Adipose tissue (tissue), 3 donors: ENCODE data around the gene OPN3. TPM values are rescaled to one million over a fixed set of nuclear protein-coding genes. Genes with fewer than 3 reads are reported as not detected.

Source experiments
- H3K27ac ChIP-seq: one replicate; pipeline ENCODE4 v1.5.1; 2013; ENCODE audit warnings: low read depth, low read length
- WGBS, 3 donors: extraction: QIAGEN DNeasy Blood & Tissue Kit; methylation state at CpG; one replicate each; pipeline ENCODE4 v1.1.7; 2013; 5-methylcytosine and 5-hydroxymethylcytosine counted together
- polyA plus RNA-seq, 3 donors: library from polyadenylated mRNA; stranded (reverse); fragments of 200-250 nt; gene quantifications; one replicate each; pipeline ENCODE4 v1.2.3, GENCODE V29; 2013
- donor health status: healthy with polysubstance abuse.
- donor health status: Bipolar disorder and iron deficiency.
- donor health status: healthy.

OPN3 gene
- polyA plus RNA-seq, 3 donors: 4.8 to 9.1 (median 5.1) TPM

DNA sequence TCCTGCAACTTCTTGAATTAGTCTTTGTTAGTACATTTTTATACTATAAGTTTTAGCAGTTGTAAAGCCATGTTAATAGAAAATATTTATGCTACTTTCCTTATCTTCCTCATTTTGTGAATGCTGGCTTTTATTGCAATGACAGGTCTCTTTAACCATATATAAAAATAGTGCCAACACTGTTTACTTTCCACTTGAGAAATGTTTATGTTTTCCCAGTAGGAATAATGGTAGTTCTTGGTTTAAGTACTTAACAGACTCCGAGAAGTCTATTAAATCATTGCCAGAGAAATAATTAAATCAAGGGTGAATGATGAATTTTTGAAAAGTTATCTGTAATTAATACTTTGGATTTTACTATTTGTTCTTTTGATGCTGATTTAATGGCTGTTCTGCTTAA is 9.7 kb downstream of the OPN3 start:
- 89 to 98% (median 95%) methylated on average over 1 of the region's 1 CpG for WGBS, 3 donors
- H3K27ac ChIP-seq: no peak overlapping the region

DNA sequence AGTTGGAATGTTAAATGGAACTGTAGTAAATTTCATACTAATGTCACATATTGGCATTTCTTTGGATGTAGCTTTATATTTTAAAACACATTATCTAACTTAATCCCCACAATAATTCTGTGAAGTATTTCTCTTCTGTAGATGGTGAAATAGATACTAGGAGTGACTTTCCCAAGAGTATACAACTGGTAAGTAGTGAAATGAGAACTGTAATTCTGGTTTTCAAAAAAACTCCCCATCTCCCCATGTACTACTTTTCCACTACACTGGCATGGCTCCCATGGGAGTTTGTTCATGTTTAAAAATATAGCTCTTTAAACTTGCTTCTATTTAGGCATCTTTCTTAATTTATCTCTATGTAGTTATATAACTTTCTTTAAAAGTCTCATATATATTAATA is 10.2 kb downstream of the OPN3 start:
- H3K27ac ChIP-seq: no peak overlapping the region

DNA sequence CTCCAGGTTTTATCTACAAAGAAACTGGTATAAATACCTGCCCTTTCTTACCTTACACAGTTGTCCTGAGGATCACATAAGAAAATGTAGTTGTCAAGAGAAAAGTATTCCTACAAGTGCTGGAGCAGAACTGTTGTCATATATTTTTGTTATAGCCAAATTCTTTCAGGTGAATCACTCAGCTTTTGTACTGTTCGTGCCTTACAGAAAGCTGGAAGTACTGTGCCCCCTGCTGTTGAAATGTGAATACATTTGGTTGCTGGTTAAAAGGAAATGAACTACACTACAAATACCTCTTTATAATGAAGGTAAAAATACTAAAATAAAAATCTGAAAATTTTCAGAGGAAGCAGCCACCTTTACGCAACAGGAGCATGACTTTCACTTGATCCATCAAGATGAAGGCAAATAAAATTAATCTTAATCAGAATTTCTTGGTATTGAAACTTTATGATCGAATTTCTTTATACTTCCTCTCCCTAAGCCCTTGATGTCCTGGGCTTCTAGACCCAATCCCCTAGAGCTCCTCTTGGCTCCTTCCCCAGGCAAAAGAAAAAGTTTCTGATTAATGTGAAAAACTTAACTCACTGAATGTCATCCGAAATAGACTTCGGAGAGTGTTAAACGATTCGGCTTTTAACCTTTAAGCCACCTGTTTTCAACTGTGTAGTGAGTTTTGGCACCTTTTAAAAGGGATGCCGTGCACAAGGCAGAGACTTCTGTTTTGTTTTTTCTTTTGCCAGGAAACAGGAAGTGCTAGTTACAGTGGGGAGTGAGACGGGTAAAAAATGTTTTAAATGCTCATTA is 12.5 kb downstream of the OPN3 start:
- 26 to 42% (median 33%) methylated on average over 9 of the region's 9 CpGs for WGBS, 3 donors

DNA sequence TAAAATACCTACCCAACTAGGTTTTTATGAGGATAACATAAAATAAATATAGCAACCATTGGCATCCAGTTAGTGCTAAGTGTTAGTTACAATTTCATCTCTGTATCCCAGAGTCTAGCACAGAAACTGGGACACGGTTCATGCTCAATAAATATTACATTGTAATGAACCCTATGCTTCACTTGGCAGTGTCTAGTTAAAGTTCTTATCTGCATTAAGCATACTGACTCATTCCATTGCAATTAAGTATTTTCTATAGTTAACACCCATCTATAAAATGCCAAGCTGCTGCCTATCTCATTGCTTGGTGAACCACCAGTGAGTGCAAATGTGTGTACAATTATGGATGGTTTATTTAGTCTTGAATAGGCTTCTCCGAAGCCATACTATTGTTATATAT is 15.2 kb downstream of the OPN3 start:
- WGBS, 3 donors: 84 to 91% (median 90%) methylated on average over 2 of the region's 2 CpGs
- H3K27ac ChIP-seq: no peak overlapping the region

More for the DNA sequence above, 12.5 kb downstream of the OPN3 start:
- no peak overlapping the region for H3K27ac ChIP-seq

DNA sequence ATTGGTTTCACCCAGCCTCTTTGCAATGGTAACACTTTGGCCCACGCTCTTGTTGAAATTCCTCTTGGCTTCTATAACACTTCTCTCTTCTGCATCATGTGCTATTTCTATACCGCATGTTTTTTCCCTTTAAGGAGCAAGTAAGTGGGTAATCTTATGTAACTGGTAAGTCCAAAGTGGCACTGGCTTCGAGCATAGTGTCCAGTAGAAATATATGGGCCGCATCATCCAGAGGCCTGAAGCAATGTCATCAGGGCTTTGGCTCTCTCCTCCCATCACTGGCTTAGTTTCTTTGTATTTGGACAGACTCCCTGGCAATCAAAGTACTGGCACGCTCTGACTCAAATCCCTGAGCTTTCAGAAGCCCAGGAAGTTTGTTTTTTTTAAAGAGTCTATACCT is 17.5 kb downstream of the OPN3 start:
- WGBS, 3 donors: 73 to 94% (median 82%) methylated on average over 5 of the region's 5 CpGs
- no peak overlapping the region for H3K27ac ChIP-seq

DNA sequence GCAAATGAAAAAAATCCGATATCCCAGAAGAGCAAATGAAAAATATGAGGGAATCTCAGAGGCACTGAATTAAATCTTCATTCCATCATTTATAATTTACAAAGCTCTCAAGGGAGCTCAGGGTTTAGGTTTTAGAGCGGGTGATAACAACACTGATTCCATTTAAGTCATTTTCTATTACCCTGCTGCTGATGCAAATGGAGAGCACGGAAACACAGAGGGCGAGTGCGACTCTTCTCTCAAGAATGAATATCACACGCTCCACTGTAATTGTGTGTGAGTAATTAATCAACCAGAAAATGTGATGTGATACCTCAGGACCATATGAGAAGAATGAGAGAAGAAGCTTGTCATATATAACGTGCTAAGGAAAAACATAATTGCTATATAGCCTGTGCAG is 22.7 kb downstream of the OPN3 start:
- 90 to 95% (median 93%) methylated on average over 7 of the region's 7 CpGs for WGBS, 3 donors
- H3K27ac ChIP-seq: no peak overlapping the region

DNA sequence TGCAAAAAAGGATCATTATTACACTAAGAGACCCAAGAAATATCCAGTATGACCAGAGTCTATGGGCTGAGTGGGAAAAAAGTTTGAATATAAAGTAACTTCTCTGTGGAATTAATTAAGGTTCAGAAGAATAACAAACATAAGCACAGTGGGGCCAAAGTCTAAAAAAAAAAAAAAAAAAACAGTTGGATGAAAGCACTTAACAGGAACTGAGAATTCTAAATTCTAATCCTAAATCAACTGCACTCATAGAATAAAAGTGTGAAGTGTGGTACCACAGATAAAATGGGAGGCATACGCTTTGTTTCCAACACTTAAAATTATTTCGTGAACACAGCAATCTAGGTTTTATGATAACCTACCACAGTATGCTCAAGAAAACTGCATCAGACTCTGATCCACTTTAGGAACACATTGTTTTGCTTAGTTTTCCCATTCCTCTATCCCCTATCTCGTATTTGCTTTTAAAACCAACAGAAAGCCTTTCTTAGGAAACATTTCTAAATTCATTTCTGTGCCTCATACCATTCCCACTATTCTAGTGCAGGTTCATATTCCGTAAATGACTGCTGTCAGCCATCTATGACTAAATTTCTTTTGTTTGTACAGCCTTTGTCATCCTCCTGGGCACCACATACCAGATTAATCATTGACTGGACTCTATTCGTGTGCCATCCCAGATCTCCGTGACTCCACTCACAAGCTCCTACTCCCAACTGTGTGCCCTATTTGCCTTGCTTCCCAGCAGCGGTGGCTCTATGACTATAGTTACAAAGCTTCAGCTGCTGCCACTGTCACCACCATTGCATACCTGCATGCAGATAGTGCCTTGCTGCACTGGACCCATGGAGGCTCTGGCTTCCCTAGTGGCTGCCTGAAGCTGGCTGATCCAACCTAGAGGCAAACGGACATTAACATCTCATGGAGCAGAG is 24.9 kb downstream of the OPN3 start:
- 51 to 93% (median 91%) methylated on average over 8 of the region's 8 CpGs for WGBS, 3 donors
- no peak overlapping the region for H3K27ac ChIP-seq

DNA sequence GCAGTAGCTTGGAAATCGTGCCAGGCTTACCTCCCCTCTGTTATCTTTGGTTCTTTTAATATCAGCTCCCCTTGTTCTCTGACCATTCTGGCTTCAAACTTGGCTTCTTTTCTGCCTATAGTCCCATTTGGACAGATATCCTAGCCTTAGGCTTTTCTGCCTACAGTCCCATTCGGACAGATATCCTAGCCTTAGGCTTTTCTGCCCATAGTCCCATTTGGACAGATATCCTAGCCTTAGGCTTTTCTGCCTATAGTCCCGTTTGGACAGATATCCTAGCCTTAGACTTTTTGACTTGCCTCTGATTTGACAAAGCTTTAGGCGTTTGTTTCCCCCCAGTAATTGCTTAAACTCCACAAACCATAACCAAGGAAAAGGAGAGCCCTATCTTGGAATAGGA is 25.6 kb downstream of the OPN3 start:
- WGBS, 3 donors: 70 to 83% (median 80%) methylated on average over 4 of the region's 4 CpGs

DNA sequence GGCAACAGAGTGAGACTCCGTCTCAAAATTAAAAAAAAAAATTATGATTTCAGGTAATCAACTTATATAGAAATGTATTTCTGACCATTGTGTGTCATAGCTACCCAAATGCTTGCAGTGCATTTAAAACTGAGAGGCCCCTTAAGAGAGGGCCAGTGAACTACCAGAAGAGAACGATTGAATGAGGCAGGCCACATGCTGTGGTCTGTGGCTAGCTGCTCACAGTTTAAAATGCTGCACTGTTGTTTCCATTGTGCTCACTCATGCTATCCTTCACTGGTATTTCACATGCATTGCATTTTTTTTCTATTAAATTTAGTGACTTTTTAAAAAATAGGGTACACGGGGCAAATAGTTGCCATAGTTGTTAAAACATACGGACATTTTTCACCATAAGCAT is 26.0 kb downstream of the OPN3 start:
- WGBS, 3 donors: 89 to 92% (median 91%) methylated on average over 4 of the region's 4 CpGs

More for the DNA sequence above, 25.6 kb downstream of the OPN3 start:
- H3K27ac ChIP-seq: no peak overlapping the region

DNA sequence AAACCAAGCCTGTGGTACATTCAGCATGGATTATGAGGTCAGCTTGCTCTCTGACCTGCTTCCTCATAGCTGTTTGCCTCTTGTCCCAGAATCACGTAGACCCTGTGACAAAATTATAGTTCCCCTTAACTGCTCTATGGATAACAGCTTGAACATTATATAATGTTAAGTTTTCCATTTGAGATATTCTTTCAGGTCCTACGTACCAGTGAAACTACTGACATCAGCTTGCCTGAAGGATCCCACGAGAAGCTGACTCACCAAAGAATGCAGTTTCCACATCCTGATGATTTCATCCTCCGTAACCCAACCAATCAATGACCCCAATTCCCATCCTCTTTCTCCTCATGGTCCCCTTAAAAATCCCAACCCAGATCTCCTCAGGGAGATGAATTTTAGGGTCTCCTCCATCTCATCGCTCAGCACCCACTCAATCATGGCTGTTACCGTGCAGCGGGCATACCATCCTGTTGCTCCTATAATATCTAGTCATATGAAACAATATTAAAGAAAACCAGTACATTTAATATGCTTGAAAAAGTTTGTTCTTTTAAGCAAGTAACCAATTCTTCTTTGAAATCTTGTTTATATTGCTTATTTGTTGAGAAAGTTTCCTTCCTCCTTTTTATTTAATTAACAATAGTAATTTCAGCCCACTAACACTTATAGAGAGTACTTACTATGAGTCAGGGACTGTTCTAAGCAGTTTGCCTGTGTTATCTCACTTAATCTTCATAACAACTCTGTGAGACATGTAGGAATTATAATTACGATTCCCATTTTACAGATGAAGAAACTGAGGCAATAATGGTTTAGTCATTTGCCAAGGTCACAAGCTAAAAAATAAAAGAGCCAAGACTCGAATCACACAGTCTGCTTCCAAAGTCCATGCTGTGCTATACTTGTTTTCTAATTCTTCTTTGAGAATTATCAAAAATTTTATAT is 27.4 kb downstream of the OPN3 start:
- 61 to 83% (median 64%) methylated on average over 9 of the region's 9 CpGs for WGBS, 3 donors
- H3K27ac ChIP-seq: no peak overlapping the region

More for the DNA sequence above, 26.0 kb downstream of the OPN3 start:
- H3K27ac ChIP-seq: no peak overlapping the region

DNA sequence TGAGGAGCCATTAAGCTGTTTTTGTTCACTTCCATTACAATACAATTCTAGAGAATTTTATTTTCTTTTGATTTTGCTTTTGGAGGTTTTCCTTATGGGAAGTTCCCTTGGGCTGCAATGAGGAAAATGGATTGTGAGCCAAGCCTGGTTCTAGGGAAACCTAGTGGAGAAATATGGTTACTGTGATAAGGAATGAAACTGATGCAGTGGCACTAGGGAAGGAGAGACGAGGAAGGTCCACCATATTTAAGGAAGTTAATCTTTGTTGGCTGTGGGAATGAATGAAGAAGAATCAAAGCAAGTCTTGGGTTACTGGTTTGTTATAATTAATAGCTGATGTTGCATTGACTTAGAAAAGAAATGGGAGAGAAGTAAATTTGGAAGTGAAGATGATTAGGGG is 28.4 kb downstream of the OPN3 start:
- H3K27ac ChIP-seq: no peak overlapping the region
- 66 to 90% (median 76%) methylated on average over 1 of the region's 1 CpG for WGBS, 3 donors

DNA sequence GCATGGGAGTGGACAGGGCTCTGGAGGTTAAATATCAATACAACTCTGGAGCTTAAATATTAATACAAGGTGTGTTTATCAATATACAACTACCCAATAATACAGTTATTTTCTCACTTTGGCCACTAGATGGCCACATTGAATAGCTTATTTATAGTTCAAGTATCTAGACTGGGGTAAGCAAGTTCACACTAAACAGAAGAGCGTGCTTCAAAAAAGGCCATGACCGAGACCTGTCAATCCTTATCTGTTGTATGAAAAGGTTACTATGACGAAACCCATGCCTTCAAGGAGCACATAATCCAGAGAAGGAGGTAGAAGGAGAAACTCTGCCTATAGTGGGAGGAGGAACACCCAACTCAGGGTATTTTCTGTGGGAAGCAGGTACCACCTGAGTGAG is 29.1 kb downstream of the OPN3 start:
- H3K27ac ChIP-seq: no peak overlapping the region
- WGBS, 3 donors: 7 to 25% (median 17%) methylated on average over 3 of the region's 3 CpGs

DNA sequence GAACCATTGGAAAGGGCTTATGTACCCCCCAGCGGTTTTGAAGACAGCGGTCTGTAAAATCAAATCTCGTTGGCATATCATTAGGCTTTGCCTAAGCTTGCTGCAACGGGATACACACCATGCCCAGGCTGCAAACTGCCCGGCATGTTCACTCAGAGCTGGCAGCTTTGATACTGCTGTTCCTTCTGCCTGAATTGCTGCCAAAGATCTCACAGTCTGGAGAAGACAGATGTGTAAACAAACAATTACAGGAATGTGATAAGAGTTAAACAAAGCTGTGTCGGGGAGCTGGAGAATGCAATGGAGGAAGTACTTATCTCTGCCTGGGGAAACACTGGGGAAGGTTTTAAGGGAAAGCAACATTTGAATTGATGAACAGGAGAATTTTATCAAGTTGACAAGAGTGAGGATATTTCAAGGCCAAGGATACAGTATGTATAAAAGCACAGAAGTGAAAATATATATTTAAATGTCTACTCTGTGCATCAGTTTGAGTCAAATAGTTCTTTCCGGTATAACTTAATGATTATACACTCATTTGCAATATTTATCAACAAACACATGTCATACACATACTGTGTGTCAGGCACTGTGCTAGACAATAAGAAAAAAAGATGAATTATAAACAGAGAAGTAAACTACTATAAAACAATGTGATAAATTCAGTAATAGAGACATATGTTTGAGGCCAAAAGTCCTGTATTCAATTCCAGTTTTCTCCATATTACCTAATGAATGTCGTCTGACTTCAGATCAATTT is 29.9 kb downstream of the OPN3 start:
- WGBS, 3 donors: 23 to 59% (median 59%) methylated on average over 8 of the region's 8 CpGs
- no peak overlapping the region for H3K27ac ChIP-seq

DNA sequence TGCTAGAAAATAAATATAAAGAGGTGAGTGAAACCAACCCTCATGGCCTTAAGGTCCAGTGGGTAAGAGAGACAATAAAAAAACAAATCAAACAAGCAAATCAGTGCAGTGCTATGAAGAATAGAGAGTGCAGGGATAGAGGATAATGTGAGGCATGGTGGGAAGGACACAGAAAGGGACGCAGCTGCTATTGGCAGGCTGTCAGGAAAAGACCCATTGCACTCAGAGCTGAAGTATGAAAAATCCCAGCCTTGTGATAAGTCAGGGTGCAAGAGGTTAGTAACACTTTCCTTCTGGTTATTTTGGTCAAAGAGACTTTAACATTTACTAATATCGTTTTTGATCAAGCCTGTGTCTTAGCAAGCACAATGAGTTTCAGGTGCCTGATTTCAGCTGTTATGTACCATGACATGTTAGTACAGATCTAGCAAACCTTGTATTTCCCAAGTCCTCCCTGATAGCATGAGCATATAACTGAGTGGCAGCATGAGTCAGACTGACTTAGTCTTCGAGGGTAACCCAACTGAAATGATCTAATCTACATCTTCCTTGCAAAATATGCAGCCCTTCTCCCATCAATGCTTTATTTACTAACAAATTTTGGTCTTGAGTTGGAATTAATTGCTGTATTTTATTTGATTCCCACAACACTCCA is 31.7 kb downstream of the OPN3 start:
- H3K27ac ChIP-seq: no peak overlapping the region
- WGBS, 3 donors: 36 to 61% (median 55%) methylated on average over 3 of the region's 3 CpGs

DNA sequence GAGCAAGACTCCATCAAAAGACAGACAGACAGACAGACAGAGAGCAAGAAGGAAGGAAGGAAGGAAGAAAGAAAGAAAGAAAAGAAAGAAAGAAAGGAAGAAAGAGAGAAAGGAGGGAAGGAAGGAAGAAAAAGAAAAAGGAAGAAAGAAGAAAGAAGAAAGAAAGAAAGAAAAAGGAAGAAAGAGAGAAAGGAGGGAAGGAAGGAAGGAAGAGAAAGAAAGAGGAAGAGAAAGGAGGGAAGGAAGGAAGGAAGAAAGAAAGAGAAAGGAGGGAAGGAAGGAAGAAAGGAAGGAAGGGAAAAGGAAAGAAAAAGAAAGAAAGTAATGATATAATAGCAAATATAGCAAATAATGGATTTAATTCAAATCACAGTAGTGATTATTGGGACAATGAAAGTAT is 32.7 kb downstream of the OPN3 start:
- H3K27ac ChIP-seq: no peak overlapping the region

DNA sequence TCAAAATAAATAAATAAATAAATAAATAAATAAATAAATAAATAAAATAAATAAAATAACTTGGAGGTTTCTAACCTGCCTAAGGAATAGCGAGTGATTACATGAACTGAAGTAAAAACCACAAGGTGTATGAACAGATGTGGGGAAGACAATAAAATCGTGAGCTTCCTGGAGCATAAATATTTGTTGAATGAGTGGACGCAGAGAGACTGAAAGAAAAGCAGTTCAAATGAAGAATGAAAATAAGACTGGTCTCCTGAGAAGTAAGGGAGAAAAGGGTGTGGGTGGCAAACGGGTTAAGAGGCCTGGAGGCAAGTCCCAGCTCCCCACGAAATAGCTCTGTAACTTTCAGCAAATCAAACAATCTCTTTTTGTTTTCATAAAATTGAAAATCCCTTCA is 33.6 kb downstream of the OPN3 start:
- 66 to 87% (median 84%) methylated on average over 5 of the region's 5 CpGs for whole genome bisulfite sequencing, 3 donors
- no peak overlapping the region for H3K27ac ChIP-seq

DNA sequence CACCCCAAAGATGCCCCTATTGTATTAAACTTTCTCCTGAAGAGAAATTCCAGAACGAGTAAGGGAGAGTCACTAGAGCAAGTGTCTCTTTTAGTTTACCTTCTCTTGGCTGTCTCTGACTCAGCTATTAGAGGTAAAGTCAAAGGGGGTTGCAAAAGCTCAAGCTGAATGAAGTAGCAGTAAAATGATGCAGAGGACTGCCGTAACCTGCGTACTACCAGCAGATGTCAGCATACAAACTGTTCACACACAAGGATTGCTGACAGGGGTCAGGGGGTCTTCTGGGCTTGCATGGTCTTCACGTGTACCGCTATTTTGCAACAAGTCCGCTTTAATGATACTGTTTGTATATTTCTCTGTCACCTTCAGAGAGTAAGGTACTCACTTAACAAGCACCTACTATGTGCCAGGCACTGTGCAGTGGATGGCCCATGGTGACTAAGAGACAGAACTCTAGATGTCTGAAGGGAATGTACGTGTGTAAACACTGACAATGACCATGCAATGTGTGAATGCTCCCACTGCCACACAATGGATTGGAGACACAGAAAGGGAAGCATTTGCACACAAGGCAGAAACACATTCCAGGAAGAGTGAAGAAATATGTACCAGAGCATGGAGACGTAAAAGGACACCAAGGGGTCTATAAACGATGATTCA is 34.9 kb downstream of the OPN3 start:
- 68 to 76% (median 70%) methylated on average over 9 of the region's 9 CpGs for WGBS, 3 donors
- no peak overlapping the region for H3K27ac ChIP-seq
